Measurements from ENCODE around the gene COBLL1. TPM values are rescaled to one million over a fixed set of nuclear protein-coding genes. Genes with fewer than 3 reads are reported as not detected.
A peak's percentile ranks its signal among the peaks of the same experiment; 100 is the strongest.

COBLL1 gene
- total RNA-seq, 4 donors from 2014 or later, result 41.4 to 66.0 (median 61.9) TPM

GRCh38 chr2:164843346-164843911 lies 1.8 kb upstream of the COBLL1 start:
- TF ChIP-seq POLR2A (IDR thresholded peaks at IDR 0.05; ENCODE audit: low read depth), result no peak
- TF ChIP-seq POLR2AphosphoS5 (IDR thresholded peaks at IDR 0.05), result no peak
- TF ChIP-seq CTCF (IDR thresholded peaks at IDR 0.05), result no peak
- no peak for TF ChIP-seq EP300 (IDR thresholded peaks at IDR 0.05)
- intact Hi-C loops (cut with DNase I), result loop anchor here (5.0 kb wide), 1 partner anchor 69 kb away; no protein-coding TSS in a partner anchor

GRCh38 chr2:164842624-164842966 lies 972 bp upstream of the COBLL1 start:
- H3K9me3 ChIP-seq, result no peaks in the 10 kb centered on the region
- peak overlapping the region; percentile 91 to 99 (median 97) for H3K27ac ChIP-seq (replicated peaks in 1 of 4)
- H3K4me1 ChIP-seq, result peaks cover 3 to 36% (median 32%) of the 10 kb centered on the region in 4 donors
- intact Hi-C loops (cut with DNase I), result loop anchor here (5.0 kb wide), 1 partner anchor 70 kb away; no protein-coding TSS in a partner anchor
- TF ChIP-seq EP300 (IDR thresholded peaks at IDR 0.05) (no peak), CTCF (IDR thresholded peaks at IDR 0.05) (no peak), POLR2A (IDR thresholded peaks at IDR 0.05; ENCODE audit: low read depth) (no peak), POLR2AphosphoS5 (IDR thresholded peaks at IDR 0.05) (no peak)
- no peak for DNase-seq (ENCODE audit: extremely low spot score)
- WGBS, result 53% methylated on average over 8 of the region's 8 CpGs
- no peaks in the 10 kb centered on the region for H3K27me3 ChIP-seq
- H3K36me3 ChIP-seq, result no peaks in the 10 kb centered on the region
- H3K4me3 ChIP-seq, result peak overlapping the region; percentile 69 to 94 (median 82)

More at GRCh38 chr2:164843346-164843911, 1.8 kb upstream of the COBLL1 start:
- Histone ChIP-seq H3K4me3 (no peak overlapping the region), H3K27ac (replicated peaks in 1 of 4) (no peak overlapping the region), H3K27me3 (no peaks in the 10 kb centered on the region), H3K36me3 (no peaks in the 10 kb centered on the region), H3K4me1 (peaks cover 3 to 34% (median 31%) of the 10 kb centered on the region in 4 donors), H3K9me3 (no peaks in the 10 kb centered on the region)
- WGBS, result 70% methylated on average over 1 of the region's 1 CpG
- DNase-seq (ENCODE audit: extremely low spot score), result no peak

GRCh38 chr2:164840930-164841718 lies 499 bp downstream of the COBLL1 start:
- H3K27me3 ChIP-seq, result no peaks in the 10 kb centered on the region
- WGBS, result 4% methylated on average over 5 of the region's 90 CpGs
- intact Hi-C loops (cut with DNase I), result loop anchor here (2.0 to 5.0 kb wide), 2 partner anchors 71 to 102 kb away; no protein-coding TSS in a partner anchor
- no peaks in the 10 kb centered on the region for H3K36me3 ChIP-seq
- H3K9me3 ChIP-seq, result no peaks in the 10 kb centered on the region
- H3K4me3 ChIP-seq, result peak overlapping the region; percentile 69 to 94 (median 82)
- TF ChIP-seq POLR2AphosphoS5 (IDR thresholded peaks at IDR 0.05) (peak; percentile 23 to 49), CTCF (IDR thresholded peaks at IDR 0.05) (peak; percentile 20 to 38 (median 37)), POLR2A (IDR thresholded peaks at IDR 0.05; ENCODE audit: low read depth) (no peak), EP300 (IDR thresholded peaks at IDR 0.05) (no peak)
- peaks cover 3 to 50% (median 45%) of the 10 kb centered on the region in 4 donors for H3K4me1 ChIP-seq
- DNase-seq (ENCODE audit: extremely low spot score), result no peak
- peak overlapping the region; percentile 91 to 99 (median 97) for H3K27ac ChIP-seq (replicated peaks in 1 of 4)

GRCh38 chr2:164840458-164840929 lies 1.1 kb downstream of the COBLL1 start:
- peak overlapping the region; percentile 91 to 99 (median 97) for H3K27ac ChIP-seq (replicated peaks in 1 of 4)
- H3K4me1 ChIP-seq, result peaks cover 3 to 56% (median 50%) of the 10 kb centered on the region in 4 donors
- H3K27me3 ChIP-seq, result no peaks in the 10 kb centered on the region
- H3K4me3 ChIP-seq, result peak overlapping the region; percentile 69 to 94 (median 82)
- 6% methylated on average over 12 of the region's 12 CpGs for WGBS
- H3K9me3 ChIP-seq, result no peaks in the 10 kb centered on the region
- no peaks in the 10 kb centered on the region for H3K36me3 ChIP-seq
- intact Hi-C loops (cut with DNase I), result loop anchor here (2.0 to 5.0 kb wide), 2 partner anchors 72 to 102 kb away; no protein-coding TSS in a partner anchor
- TF ChIP-seq CTCF (IDR thresholded peaks at IDR 0.05) (no peak), POLR2AphosphoS5 (IDR thresholded peaks at IDR 0.05) (no peak), EP300 (IDR thresholded peaks at IDR 0.05) (no peak), POLR2A (IDR thresholded peaks at IDR 0.05; ENCODE audit: low read depth) (no peak)
- DNase-seq (ENCODE audit: extremely low spot score), result no peak
